HG02973 (cell line): Measurements from ENCODE around the gene FOXR1.
"Not testable (repeated sequence)": the region's sequence is repeated elsewhere in the genome, so short reads cannot be mapped to it uniquely, and the experiment has no call there.

Experiments
- ATAC-seq: cut with Tn5 transposase; IDR thresholded peaks from one replicate; pipeline ENCODE4 v1.9.1; 2021; ENCODE audit warnings: moderate library complexity; ENCODE audit not compliant: unreplicated experiment

The FOXR1 gene

DNA sequence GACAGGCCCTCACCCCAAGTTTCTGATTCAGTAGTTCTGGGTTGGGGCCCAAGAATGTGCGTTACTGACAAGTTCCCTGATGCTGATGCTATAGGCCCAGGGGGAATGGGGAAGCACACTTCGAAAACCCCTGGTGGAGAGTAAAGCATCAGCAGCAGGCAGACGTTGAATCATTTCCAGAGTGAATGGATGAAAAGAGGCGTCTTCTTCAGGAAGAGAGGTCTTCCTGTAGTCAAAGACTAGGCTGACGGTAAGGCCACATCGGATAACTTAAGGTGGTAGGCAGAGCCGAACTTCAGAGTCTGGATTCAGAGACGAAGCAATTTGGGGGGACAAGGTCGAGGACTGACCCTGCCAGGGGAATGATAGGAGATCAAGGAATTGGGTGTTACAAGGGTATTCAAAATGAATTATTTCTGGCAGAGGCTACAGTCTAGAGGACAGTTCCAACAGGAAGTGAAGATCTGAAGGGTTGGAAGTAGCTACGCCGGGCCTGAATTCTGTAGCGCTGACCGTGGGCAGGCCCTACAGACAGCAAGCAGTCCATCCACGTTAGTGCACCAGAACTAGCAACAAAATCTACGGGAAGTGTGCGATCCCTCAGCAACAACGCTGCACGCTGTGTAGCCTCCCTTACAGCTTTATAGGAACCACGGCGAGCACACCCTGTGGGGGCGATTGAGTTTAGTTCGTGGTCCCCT lies 25.5 kb downstream of the FOXR1 start:
- ATAC-seq = peak; percentile 21

DNA sequence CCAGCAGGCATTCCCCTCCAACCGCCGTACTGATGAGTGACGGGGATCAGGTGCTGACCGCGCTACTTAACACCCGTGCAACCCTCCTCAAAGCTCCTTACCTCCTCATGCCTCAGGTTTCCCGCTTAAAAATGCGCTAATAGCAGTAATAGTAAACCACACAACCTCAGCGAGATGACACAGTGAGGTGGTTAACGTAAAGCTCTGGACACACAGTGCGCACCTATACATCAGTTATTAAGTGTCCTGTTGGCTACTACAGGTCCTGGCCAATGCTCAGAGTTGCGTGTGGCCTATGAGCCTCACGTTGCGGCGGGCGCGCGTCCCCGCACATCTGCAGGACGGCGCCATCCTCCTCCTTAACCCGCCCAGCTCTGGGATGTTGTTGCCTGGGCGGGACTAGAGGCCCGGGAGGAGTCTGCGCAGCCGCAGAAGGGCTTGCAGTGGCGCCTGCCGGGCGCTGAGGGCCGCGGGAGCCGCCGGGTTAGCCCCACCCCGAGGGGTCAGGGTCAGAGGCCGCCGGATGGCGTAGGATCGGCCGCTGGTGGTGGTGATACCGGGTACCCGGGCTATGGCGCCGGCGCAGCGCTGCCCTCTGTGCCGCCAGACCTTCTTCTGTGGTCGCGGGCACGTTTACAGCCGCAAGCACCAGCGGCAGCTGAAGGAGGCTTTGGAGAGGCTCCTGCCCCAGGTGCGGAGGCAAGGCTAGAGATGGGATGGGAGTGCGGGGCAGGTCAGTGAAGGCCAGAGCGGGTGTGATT lies 26.2 kb downstream of the FOXR1 start, which contains the start of gene CENATAC:
Gene CENATAC, plus strand, starts transcription at position 512 of the 761 bp plus-strand sequence. Its CDS starts 60 bp downstream, at position 572.
- peak; percentile 91 for ATAC-seq

DNA sequence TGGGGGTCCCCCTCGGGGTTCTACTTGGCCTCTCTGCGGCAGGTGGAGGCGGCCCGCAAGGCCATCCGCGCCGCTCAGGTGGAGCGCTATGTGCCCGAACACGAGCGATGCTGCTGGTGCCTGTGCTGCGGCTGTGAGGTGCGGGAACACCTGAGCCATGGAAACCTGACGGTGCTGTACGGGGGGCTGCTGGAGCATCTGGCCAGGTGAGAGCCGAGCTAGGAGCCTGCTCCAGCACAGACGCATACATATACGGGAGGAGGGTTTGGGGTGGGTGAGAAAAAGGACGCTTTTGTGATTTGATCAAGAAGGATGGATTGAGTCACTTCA lies 26.8 kb downstream of the FOXR1 start:
- ATAC-seq = peak; percentile 1

DNA sequence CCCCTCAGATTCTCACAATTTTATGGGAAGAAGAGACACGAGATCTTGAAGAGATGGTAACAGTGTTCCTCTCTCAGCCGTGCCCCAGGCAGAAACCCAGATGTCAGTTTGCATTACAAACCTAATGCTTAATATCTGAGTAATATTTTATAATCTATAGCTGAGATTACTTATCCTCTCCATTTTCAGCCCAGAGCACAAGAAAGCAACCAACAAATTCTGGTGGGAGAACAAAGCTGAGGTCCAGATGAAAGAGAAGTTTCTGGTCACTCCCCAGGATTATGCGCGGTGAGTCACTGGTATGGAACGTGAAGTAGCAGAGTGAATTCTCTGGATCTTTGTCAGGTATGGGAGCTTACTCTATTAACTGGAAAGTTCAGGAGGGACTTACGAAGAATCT lies 27.3 kb downstream of the FOXR1 start:
- ATAC-seq = no peak

DNA sequence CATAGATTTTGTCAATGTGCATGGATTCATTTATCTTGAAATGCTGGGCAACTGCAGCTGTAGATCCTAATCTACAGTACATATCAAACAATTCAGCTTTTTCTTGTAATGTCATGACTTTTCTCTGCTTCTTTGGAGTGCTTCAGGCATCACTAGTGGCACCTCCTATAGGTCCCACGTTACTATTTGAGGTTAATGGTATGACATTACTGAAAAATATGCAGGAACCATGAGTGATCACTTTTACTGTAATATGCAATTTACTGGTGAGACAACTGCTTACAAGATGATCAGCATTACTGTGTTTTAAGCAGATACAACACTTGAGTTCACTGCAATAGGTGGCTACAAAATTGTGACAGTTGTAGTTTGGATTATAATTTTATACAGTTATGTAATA lies 29.3 kb downstream of the FOXR1 start:
- no peak for ATAC-seq

DNA sequence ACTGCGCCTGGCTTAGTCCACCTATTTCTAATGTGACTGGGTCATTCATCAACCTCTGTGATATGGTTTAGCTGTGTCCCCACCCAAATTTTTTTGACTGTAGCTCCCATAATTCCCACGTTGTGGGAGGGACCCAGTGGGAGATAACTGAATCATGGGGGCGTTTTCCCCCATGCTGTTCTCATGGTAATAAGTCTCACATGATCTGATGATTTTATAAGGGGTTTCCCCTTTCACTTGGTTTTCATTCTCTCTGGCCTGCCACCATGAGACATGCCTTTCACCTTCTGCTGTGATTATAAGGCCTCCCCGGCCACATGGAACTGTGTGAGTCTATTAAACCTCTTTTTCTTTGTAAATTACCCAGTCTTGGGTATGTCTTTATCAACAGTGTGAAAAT lies 35.1 kb downstream of the FOXR1 start:
- no peak for ATAC-seq

DNA sequence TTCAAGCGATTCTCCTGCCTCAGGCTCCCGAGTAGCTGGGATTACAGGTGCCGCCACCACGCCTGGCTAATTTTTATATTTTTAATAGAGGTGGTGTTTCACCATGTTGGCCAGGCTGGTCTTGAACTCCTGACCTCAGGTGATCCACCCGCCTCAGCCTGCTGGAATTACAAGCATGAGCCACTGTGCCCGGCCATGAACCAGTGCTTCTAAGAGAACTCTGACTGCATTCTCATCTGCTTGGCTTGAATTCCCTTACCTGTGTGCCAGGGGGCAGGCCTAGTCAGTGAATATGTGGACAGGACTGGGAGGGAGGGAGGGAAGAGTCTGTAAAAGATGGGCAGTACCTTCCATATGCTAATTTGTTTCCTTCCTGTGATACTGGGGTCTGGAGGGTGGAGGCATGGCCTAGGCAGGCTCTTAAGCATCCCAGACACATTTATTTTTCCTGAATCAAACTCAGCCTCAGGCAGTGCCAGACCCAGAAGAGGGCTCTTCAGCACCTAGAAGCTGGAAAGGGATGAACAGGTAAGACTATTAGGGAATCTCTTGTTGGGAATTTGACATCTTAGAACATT lies 40.0 kb downstream of the FOXR1 start:
- ATAC-seq = no peak

DNA sequence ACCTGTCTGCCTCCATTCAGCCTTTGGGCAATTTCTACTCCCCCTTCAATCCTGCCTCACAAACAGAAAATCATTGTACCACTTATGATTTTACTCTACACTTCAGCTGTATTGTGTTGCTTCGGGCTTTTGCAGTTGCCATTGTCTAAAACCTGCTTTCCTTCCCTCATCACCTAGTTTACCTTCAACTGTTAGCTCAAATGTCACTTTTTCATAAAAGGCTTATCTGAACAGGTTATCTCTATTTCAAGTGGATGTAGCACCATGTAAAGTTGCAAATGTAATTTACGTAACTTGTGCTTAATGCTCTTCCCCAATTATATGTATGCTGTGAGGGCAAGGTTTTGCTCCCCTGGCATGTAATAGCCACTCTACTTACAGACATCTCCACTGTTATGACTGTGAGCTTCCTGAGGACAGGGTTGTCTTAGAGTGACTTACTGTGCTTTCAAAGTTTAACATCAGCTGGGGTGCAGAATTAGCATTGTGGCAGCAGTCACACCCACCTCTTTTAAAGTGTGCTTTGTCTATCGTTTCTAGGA lies 41.1 kb downstream of the FOXR1 start:
- no peak for ATAC-seq

DNA sequence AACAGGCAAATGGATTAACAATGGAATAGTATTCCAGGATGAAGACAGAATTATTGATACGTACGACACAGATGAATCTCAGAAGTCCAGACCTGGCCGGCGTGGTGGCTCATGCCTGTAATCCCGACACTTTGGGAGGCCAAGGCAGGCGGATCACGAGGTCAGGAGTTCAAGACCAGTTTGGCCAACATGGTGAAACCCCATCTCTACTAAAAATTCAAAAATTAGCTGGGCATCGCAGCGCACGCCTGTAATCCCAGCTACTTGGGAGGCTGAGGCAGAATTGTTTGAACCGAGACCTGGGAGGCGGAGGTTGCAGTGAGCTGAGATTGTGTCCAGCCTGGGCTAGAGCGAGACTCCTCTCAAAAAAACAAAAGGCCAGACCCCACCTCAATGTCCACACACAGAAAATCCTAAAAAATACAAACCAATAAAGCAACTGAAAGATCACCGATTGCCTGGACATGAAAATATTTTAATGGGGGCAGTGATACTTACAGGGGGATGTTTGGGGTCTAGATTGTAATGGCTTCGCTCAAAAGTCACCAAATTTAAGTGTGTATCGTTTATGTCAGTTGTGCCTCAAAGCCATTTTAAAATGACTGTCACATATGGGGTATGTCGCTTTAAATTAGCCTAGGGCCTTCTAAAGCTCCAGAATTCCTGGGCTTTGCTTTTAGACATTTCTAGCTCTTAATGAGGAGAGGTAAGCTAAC lies 42.8 kb downstream of the FOXR1 start:
- no peak for ATAC-seq

DNA sequence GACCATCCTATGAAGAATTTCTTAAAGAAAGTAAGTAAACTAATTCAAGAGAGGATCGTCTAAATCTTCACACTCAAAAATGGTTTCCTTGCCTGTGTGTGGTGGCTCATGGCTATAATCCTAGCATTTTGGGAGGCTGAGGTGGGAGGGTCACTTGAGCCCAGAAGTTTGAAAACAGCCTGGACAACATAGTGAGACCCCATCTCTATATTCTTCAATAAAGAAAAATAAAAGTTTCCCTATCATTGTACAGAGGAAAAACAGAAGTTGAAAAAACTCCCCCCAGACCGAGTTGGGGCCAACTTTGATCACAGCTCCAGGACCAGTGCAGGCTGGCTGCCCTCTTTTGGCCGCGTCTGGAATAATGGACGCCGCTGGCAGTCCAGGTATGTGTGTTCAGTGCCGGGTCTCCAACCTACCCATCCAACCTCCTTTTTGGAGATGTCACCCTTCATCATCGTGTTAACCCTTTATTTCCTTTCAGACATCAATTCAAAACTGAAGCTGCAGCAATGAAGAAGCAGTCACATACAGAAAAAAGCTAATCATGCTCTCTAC lies 43.6 kb downstream of the FOXR1 start:
- no peak for ATAC-seq

DNA sequence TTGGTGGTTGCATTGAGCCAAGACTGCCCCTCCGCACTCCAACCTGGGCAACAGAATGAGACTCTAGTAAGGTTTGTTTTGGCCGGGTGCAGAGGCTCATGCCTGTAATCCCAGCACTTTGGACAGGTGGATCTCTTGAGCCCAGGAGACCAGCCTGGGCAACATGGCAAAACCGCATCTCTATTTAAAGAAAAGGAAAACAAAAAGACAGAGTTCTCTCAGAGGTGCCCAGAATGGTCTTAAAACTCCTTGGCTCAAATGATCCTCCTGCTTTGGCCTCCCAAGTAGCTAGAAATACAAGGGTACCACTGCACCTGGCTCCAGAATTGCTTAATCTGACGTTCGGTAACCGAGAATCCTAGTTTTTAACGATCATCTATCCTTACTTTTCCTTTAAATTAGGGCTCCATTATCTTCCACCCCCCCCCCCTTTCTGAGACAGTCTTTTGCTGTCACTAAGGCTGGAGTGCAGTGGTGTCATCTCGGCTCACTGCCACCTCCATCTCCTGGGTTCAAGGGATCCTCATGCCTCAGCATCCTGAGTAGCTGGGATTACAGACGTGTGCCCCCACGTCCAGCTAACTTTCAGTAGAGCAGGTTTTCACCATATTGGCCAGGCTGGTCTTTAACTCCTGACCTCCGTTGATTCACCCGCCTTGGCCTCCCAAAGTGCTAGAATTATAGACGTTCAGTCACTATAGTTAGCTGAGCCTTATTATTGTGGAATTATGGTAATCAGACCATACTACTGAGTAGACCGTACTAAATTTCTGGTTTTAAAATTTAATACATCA lies 44.9 kb downstream of the FOXR1 start:
- no peak for ATAC-seq

DNA sequence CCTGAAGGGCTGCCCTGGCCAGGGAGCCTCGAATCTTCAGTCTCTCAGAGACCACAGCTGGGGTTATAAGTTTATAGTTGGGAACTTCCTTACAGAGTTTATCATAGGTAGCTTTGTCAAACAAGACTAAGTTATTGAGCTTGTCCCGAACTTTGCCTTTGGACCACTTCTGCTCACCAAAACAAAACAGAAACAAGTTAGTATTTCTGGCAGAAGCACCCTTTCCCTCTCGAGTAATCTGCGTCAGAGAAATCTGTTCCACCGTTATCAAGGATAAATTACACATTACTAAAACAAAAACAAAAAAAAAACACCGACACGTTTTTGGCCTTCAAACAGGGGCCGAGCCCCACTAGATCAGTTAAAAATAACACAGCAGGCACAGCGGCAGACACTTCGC lies 45.8 kb downstream of the FOXR1 start:
- ATAC-seq = not testable (repeated sequence)

DNA sequence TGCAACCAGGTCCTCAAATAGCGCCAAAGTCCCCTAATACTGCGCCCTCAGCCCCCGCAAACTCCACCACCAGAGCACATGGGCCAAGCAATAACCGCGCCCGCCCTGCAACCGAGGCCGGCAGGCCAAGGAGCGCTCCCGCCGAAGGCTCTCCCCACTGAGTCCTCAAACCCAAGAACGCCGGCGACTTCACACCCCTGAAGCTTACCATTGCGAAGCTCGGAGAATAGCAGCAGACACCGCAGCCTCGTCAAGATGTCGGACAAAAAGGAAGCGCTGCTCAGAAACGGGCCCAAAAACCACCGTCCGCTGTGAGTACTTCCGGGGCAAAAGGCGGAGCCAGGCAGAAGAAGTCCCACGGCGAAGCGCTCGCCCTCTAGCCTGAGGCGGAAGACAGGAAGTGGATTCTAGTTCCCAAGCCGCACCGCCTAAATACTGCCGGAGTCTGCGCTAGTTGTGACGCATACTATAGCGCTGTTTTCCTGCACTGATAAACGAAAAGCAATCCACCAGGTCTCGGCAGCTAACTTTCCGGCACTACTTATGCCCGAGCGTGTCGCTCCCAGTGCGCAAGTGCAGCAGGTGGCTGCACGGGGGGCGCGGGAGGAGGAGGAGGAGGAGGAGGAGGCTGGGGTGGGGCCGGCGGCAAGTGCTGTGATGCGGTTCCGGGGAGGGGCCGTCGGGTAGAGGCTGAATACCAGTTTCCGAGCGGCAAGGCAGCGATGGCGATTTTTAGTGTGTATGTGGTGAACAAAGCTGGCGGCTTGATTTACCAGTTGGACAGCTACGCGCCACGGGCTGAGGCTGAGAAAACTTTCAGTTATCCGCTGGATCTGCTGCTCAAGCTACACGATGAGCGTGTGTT lies 46.7 kb downstream of the FOXR1 start, which contains the start of the genes RPS25 and TRAPPC4:
Gene RPS25, minus strand, starts transcription at position 270 of the 865 bp plus-strand sequence. Its CDS starts 59 bp downstream, at position 211.
Gene TRAPPC4, plus strand, starts transcription at position 693 of the 865 bp plus-strand sequence. Its CDS starts 30 bp downstream, at position 723.
- ATAC-seq = peak; percentile 79

DNA sequence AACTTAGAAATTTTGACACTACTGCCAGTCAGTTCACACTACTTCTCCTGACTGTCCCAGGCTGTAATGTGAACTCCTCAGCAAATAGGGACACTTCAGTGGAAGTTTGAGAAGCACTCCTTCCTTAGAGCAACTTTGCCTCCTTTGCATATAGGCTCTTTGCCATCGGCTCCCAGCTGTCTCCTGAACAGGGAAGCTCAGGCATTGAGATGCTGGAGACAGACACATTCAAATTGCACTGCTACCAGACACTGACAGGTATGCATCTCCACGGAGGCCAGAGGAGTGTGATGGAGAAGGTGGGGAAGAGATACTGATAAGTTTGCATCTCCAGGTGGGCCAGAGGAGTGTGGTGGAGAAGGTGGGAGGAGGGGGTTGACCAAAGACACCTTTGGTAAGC lies 48.4 kb downstream of the FOXR1 start:
- ATAC-seq = no peak

DNA sequence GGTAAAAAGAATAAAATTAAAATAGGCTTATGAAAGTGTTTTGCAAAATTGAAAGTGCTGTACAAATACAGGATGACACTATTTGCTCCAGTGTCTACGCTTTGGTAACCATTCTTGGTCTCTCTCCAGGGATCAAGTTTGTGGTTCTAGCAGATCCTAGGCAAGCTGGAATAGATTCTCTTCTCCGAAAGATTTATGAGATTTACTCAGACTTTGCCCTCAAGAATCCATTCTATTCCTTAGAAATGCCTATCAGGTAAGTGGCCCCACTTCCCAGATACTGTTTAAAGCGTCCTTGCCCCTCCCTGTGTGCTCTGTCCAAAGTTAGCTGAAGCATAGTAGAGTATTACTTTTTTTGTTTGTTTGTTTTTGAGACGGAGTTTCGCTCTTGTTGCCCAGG lies 50.1 kb downstream of the FOXR1 start:
- no peak for ATAC-seq

DNA sequence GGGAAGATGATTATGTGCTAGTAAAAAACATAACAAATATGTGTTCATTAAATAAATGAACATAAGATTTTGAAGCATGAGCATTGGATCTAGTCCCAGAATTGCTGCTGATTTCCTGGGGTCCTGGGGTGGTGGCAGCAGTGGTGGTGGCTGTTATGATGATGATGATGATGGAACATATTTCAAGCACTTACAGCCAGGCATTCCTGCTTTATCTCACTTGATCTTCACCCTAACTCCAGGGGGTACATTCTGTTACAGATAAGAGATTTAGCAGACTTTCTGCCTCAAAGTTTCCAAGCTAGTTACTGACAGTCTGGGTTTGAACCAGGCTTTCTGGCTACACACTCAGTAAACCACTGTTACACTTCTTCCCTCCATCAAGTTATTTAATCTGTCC lies 52.2 kb downstream of the FOXR1 start:
- no peak for ATAC-seq

DNA sequence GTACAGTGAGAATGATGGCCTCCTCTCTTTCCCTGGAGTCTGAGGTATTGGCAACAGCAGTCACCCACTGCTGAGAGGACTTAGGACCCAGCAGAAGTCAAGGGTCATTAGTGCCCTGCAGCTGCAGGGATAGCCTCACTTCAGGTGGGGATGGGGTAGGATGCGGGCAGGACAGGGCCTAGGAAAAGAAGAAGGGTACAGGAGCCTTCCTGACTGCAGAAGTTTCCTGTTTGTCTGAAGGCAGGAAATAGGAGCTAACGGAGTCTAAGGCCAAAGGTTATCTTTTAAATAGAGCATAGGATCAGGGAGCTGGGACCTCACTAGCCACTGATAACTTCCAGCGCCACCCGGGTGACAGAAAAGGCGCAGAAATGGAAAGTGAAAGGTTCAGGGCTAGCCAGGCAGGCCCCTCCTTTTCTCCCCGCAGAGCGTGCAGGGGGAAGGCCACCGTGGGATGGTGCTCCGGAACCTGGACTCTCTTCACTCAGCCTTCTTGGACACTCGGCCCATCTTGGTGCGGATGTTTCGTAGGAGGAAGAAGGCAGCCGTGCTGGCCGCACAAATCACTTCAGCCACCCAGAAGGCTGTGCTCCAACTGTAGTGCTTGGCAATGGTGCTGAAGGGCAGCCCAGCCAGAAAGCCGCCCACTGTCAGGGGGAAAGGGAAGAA lies 53.0 kb downstream of the FOXR1 start:
- no peak for ATAC-seq

DNA sequence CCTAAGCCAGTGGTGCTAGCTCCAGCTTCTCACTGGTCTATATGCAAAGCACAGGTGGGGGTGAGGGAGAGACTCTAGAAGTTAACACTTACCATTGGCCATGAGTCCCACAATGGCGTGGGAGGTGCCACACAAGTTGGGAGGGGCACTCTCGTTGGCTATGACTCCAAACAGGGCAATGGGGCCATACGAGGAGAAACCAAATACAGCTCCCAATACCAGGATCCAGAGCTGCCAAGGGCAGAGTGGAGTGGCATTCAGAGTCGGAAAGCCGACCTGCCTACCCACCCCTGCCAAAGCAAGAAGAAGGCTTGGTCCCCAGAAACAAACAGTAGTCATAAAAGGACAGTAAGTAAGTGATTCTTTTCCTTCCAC lies 53.5 kb downstream of the FOXR1 start:
- no peak for ATAC-seq
